Epithelial cell of proximal tubule (primary cell): ENCODE results near the gene ELFN1. TPM values are rescaled to one million over a fixed set of nuclear protein-coding genes. Genes with fewer than 3 reads are reported as not detected.

Experiments
- DNase-seq: peaks from one replicate; pipeline ENCODE4 v3.0.0-alpha.2; 2011; ENCODE audit warnings: low read depth
- H3K4me3 ChIP-seq: 2 replicates; pipeline ENCODE4 v1.5.1; 2011; ENCODE audit warnings: low read depth, mild to moderate bottlenecking, low read length
- total RNA-seq: library from RNA; depleted of rRNA; stranded (reverse); fragments of >200 nt; gene quantifications from 2 replicates; pipeline ENCODE4 v1.2.3, GENCODE V29; 2015
- TF ChIP-seq, protein P1 (sequence below): conservative IDR thresholded peaks from 2 replicates; pipeline ENCODE4 v1.5.1; 2012; ENCODE audit warnings: low read depth, mild to moderate bottlenecking, low read length

Gene ELFN1
- total RNA-seq, 1 donor from 2014 or later = 0.23 TPM

DNA sequence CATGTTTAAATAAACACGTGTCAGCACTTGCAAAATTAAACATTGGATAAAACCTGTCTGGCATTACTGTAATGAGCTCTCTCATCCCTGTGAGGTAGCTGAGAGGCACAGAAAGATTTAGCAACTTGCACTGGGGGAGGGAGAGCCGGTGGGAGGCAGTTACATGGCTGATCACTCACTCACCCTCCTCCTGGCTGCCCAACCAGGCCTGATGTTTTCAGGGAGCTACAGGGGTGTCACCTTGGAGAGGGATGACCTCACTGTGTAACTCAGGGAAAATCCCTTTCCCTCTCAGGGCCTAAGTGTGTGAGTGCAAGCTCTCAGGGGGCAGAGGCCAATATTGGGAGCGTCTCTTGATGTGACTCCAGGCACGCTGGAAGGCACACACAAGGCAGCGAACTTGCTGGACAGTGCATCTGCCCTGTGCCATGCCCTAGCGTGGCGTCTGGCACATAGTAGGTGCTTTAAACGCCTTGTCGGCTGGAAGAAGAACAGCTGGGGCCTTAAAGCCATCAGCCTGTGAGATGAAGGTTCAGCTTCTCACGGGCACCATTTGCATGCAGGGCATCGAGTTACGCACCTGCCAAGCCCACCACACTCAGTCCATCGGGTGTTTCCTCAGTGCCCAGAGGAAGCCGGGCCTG, 51.1 kb downstream of the ELFN1 start:
- H3K4me3 ChIP-seq = no peak overlapping the region
- peak; percentile 4 for DNase-seq
- TF ChIP-seq, protein P1, sequence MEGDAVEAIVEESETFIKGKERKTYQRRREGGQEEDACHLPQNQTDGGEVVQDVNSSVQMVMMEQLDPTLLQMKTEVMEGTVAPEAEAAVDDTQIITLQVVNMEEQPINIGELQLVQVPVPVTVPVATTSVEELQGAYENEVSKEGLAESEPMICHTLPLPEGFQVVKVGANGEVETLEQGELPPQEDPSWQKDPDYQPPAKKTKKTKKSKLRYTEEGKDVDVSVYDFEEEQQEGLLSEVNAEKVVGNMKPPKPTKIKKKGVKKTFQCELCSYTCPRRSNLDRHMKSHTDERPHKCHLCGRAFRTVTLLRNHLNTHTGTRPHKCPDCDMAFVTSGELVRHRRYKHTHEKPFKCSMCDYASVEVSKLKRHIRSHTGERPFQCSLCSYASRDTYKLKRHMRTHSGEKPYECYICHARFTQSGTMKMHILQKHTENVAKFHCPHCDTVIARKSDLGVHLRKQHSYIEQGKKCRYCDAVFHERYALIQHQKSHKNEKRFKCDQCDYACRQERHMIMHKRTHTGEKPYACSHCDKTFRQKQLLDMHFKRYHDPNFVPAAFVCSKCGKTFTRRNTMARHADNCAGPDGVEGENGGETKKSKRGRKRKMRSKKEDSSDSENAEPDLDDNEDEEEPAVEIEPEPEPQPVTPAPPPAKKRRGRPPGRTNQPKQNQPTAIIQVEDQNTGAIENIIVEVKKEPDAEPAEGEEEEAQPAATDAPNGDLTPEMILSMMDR = no peak

DNA sequence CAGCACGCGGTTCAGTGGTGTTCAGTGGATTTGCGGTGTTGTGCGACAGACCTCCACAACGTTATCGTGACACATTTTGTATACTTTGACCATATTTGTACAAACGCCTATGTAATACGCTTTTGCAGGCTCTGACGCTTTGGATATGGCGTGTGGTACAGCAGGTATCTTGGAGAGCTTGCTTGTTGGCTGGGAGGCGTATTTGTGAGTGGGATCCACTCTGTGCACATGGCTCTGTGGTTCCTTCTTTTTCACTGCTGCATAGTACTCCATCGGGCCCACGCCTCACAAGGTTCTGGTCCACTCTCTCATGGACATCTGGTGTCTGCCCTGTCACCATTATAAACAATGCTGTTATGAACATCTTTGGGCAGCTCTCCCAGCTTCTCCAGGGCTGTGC, 53.2 kb downstream of the ELFN1 start:
- no peak for DNase-seq
- TF ChIP-seq, protein P1 = no peak
- no peak overlapping the region for H3K4me3 ChIP-seq

DNA sequence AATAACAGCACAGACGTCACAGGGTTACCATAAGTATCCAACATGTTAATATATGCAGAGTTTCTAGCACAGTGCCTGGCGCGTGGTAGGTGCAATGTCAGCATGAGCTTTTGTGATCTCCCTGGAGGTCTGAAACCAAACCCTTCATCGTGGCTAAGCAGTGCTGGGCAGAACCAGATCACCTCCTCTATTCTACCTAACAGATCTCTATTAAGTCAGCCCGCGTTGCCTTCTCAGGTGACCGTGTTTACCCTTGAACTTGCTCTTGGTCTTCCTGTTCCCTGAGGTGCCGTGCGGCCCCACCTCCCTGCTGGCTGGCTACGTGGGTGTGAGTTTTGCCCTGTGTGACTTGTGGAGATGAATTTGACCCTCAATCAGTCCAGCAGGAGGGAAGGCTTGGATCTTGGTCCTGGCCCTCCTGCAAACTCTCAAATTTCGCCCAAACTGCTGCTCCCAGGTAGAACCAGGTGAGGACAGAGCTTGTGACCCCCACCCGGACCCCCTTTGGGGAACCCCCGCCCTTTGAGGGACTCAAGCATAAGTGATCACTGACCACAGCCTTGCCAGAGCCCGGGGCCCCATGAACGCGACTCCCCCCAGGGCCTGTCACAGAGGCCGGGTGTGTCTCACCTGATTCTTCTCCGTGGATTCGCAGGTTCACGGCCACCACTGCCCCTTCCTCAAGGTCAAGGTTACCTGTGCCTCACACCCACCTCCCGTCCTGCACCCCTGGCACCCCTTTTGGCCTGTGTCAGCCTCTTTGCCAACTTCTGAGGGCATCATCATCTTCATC, 54.2 kb downstream of the ELFN1 start:
- no peak for DNase-seq
- TF ChIP-seq, protein P1 = no peak
- H3K4me3 ChIP-seq = no peak overlapping the region

DNA sequence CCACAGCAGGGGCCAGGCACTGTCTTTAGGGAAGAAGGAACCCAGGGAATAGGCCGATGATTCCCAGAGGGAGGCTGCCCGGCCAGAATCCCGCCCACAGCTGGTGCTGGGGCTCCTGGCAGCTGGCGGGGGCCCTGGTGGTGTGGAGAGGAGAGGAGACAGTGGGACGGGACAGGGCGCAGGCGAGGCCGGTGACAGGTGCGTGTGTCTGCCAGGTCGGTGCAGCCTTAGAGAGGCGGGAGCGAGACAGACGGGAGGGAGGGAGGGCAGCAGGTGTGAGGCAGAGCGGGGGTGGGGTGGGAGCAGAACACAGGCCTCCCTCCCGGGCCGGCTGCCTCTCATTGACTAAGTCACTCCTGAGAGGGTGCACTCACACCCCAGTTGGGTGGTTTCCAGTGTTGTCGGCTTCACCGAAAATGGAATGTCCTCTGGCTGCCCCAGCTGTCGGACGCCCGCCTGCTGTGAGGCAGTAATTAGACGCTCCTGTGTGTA, 55.2 kb downstream of the ELFN1 start:
- H3K4me3 ChIP-seq = no peak overlapping the region
- TF ChIP-seq, protein P1 = no peak
- no peak for DNase-seq

DNA sequence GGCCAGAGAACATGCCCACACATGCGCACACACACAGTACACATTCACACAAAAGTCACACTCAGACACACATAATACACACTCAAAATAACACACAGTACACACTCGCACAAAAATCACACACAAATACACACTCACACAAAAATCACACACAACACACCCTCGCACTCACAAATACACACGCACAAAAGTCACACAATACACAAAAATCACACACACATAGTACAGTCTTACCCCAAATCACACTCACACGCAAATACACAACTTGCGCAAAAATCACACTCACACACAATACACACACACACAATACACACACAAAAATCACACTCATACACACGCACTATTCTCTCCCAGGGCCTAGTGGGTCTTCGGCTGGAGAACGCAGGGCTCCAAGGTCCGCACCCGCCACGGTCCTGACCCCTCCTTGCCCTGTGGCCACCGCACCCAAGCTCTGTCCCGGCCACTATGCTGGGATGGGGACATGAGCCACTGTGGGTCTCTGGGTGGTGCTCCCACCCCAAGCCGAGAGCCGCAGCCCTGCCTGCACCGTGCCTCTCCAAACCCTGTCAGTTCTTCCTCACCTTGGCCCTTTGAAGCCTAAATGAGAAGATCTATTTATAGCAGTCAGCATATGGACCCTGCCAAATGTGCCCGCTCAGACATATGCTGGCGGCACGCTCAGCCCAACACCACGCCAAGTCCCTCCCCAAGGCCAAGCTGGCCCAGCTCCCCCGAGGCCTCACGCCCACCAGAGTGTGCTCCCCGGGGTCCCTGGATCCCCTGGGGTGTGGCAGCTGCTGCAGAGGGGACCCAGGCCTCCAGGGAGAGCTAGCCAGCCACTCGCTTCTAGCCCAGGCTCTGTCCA, 55.9 kb downstream of the ELFN1 start:
- no peak for DNase-seq
- TF ChIP-seq, protein P1 = no peak
- H3K4me3 ChIP-seq = no peak overlapping the region

DNA sequence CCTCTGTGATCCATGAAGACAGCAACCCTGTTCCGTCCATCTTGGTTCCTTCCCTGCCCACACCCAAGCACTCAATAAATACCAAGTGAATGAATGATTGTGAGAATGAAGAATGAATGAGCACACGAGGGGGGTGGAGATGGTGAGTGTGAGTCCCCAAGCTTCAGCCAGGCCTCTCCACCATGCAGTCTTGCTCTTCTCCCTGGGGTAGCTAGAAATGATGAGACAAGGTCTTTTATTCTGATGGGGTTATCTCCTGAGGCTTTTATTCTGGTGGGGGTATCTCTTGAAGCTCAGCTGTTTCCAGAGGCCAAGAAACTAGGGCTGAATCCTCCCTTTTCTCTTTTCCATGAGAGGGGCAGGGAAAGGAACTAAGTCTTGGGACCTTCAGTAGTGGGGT, 57.0 kb downstream of the ELFN1 start:
- no peak overlapping the region for H3K4me3 ChIP-seq
- DNase-seq = no peak
- TF ChIP-seq, protein P1 = no peak
